Left ventricle myocardium inferior (tissue), 1 donor: ENCODE results near the gene FLYWCH1. TPM values are rescaled to one million over a fixed set of nuclear protein-coding genes. Genes with fewer than 3 reads are reported as not detected.

Source experiments
- DNase-seq: peaks from one replicate; pipeline ENCODE4 v3.0.0-alpha.2; 2020
- H3K27ac ChIP-seq: fragments of 200-600 bp; replicated peaks from 2 replicates; pipeline ENCODE4 v1.8.0; 2021
- H3K27me3 ChIP-seq: fragments of 200-600 bp; 2 replicates; pipeline ENCODE4 v1.8.0; 2021; ENCODE audit warnings: low read depth
- H3K36me3 ChIP-seq: fragments of 200-600 bp; 2 replicates; pipeline ENCODE4 v1.8.0; 2021
- H3K4me1 ChIP-seq: fragments of 200-600 bp; 2 replicates; pipeline ENCODE4 v1.8.0; 2021
- H3K4me3 ChIP-seq: fragments of 200-600 bp; 2 replicates; pipeline ENCODE4 v1.8.0; 2021; ENCODE audit warnings: mild to moderate bottlenecking, moderate library complexity
- H3K9me3 ChIP-seq: fragments of 200-600 bp; replicated peaks from 2 replicates; pipeline ENCODE4 v1.8.0; 2021
- CTCF ChIP-seq: fragments of 200-600 bp; IDR thresholded peaks from 2 replicates; pipeline ENCODE4 v1.8.0; 2021; ENCODE audit warnings: antibody characterized with exemption, mild to moderate bottlenecking, borderline replicate concordance
- intact Hi-C: fragments of 100-400 bp; cut with micrococcal nuclease; formaldehyde crosslinking; loops from one replicate; pipeline ENCODE4 v1.11.0; 2022
- total RNA-seq: library from RNA; stranded (reverse); fragmentation: NEBNext Ultra II Directional; extraction: Animal tissue kit (Norgen Biotek cat#: 25700); gene quantifications from one replicate; pipeline ENCODE4 v1.2.1, GENCODE V29; 2021
- donor health status: DM: no; HTN: yes; CAD: no; lungs with severe emphysema.

Gene FLYWCH1
- total RNA-seq, 1 donor from 2014 or later: 35.7 TPM

- peaks cover 29% of the 10 kb centered on the region for H3K4me1 ChIP-seq
- peaks cover 43% of the 10 kb centered on the region for H3K27me3 ChIP-seq
- no peak for TF ChIP-seq CTCF
- no peak for DNase-seq
- H3K27ac ChIP-seq: no peak overlapping the region
- no peak overlapping the region for H3K4me3 ChIP-seq
- no peaks in the 10 kb centered on the region for H3K36me3 ChIP-seq
- H3K9me3 ChIP-seq: no peaks in the 10 kb centered on the region
- intact Hi-C loops: no loop called here
These were observed 76.9 kb downstream of the FLYWCH1 start for GRCh38 chr16:2988590-2989099.

DNA sequence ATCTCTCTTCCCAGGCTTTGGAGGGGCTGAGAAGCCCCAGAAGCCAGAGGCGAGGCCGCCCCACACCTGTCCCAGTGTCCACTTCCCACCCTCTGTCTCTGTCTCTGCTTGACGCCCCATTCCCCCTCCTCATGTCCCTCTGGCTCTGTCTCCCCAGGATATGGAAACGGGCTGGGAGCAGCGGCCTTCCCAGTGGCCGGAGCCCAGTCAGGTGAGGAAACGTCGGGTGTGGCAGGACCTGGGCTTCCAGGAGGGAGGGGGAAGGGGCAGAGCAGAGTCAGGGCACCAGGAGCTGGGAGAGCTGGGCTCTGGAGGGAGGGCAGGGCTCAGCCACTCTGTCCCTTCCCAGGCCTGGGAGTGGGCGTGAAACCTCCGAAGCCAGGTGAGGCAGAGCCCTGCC lies 79.2 kb downstream of the FLYWCH1 start:
- H3K4me1 ChIP-seq: peaks cover 7% of the 10 kb centered on the region
- no peak for TF ChIP-seq CTCF
- H3K36me3 ChIP-seq: no peaks in the 10 kb centered on the region
- H3K9me3 ChIP-seq: no peaks in the 10 kb centered on the region
- H3K27me3 ChIP-seq: peaks cover 48% of the 10 kb centered on the region
- H3K4me3 ChIP-seq: no peak overlapping the region
- intact Hi-C loops: no loop called here
- DNase-seq: no peak
- no peak overlapping the region for H3K27ac ChIP-seq

DNA sequence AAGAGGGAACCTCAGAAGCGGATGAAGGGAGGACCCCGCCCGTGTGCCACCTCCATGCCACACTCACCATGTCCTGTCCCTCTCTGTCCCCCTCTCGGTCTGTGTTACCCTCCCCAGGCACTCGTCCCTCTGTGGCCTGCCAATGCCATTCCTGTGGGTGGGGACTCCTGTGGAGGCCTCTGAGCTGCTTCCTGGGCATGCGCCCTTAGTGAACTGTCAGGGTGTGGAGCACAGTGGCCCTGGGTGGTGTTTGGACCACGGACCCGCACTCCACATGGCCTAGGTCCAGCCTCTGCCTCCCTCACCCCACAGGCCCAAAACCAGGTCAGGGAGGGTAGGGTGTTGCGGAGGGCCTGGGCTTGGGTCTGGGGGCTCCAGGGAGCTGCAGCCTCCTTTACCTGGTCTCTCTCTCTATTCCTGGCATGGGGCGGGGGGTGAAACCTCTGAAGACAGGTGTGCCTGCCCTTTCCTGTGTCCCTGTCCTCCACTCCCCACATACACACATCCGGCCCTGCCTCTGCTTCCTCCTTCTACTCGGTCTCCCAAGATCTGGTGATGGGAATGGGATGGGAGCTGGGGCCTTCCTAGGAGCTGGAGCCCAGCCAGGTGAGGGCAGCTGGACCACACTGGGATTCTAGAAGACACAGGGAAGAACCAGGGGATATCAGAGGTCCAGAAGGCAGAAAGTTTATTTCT lies 80.0 kb downstream of the FLYWCH1 start:
- H3K27me3 ChIP-seq: peaks cover 52% of the 10 kb centered on the region
- no peak for TF ChIP-seq CTCF

GRCh38 chr16:2992383-2993081 lies 80.8 kb downstream of the FLYWCH1 start:
- H3K4me1 ChIP-seq: no peaks in the 10 kb centered on the region
- peaks cover 52% of the 10 kb centered on the region for H3K27me3 ChIP-seq
- no peaks in the 10 kb centered on the region for H3K36me3 ChIP-seq
- no peak for TF ChIP-seq CTCF
- no peak overlapping the region for H3K27ac ChIP-seq
- intact Hi-C loops: no loop called here
- DNase-seq: no peak
- H3K4me3 ChIP-seq: no peak overlapping the region
- no peaks in the 10 kb centered on the region for H3K9me3 ChIP-seq

More for the DNA sequence above, 80.0 kb downstream of the FLYWCH1 start:
- Histone ChIP-seq H3K27ac (no peak overlapping the region), H3K9me3 (no peaks in the 10 kb centered on the region), H3K36me3 (no peaks in the 10 kb centered on the region), H3K4me1 (no peaks in the 10 kb centered on the region), H3K4me3 (no peak overlapping the region)
- intact Hi-C loops: no loop called here
- DNase-seq: no peak

- no peak for DNase-seq
- Histone ChIP-seq H3K9me3 (no peaks in the 10 kb centered on the region), H3K36me3 (no peaks in the 10 kb centered on the region), H3K4me3 (no peak overlapping the region), H3K27ac (no peak overlapping the region), H3K27me3 (peaks cover 58% of the 10 kb centered on the region), H3K4me1 (no peaks in the 10 kb centered on the region)
- no peak for TF ChIP-seq CTCF
- intact Hi-C loops: no loop called here
These were observed 84.6 kb downstream of the FLYWCH1 start for GRCh38 chr16:2996298-2996697.
